Trophoblast cell (in vitro differentiated cells and primary cell): ENCODE data around the gene UPF3A.

Source experiments
- DNase-seq, 2 donors: peaks; one replicate each; pipeline ENCODE4 v3.0.0-alpha.2; 2016
- H2AFZ ChIP-seq: 2 replicates; pipeline ENCODE4 v1.6.1; 2013; ENCODE audit warnings: low read length, moderate library complexity, mild to moderate bottlenecking; ENCODE audit not compliant: insufficient read depth, poor library complexity
- H2AK5ac ChIP-seq: 2 replicates; pipeline ENCODE4 v1.6.1; 2013; ENCODE audit warnings: mild to moderate bottlenecking, low read length
- H2BK120ac ChIP-seq: 2 replicates; pipeline ENCODE4 v1.6.1; 2013; ENCODE audit warnings: low read length, mild to moderate bottlenecking, moderate library complexity; ENCODE audit not compliant: insufficient read depth, poor library complexity
- H2BK12ac ChIP-seq: 2 replicates; pipeline ENCODE4 v1.6.1; 2013; ENCODE audit warnings: mild to moderate bottlenecking, low read length, moderate library complexity
- H2BK5ac ChIP-seq: 2 replicates; pipeline ENCODE4 v1.6.1; 2013; ENCODE audit warnings: low read length, low read depth, moderate library complexity, mild to moderate bottlenecking; ENCODE audit not compliant: poor library complexity
- H3K14ac ChIP-seq: 2 replicates; pipeline ENCODE4 v1.6.1; 2013; ENCODE audit warnings: mild to moderate bottlenecking, low read length
- H3K18ac ChIP-seq: 2 replicates; pipeline ENCODE4 v1.6.1; 2013; ENCODE audit warnings: mild to moderate bottlenecking, low read length
- H3K23ac ChIP-seq: 2 replicates; pipeline ENCODE4 v1.6.1; 2013; ENCODE audit warnings: low read length
- H3K27ac ChIP-seq: 2 replicates; pipeline ENCODE4 v1.5.1; 2013; ENCODE audit warnings: low read depth, mild to moderate bottlenecking, inconsistent platforms, low read length, moderate library complexity
- H3K27me3 ChIP-seq: 2 replicates; pipeline ENCODE4 v1.6.1; 2013; ENCODE audit warnings: inconsistent platforms, mild to moderate bottlenecking, low read length, moderate library complexity; ENCODE audit not compliant: insufficient read depth
- H3K36me3 ChIP-seq, 2 experiments: 1 replicate in 1 of 2; 2 replicates in 1 of 2; pipeline ENCODE4 v1.6.1; 2013; ENCODE audit warnings: low read length in 2 of 2, mild to moderate bottlenecking in 2 of 2, moderate library complexity in 1 of 2; ENCODE audit not compliant: insufficient read depth in 2 of 2, control insufficient read depth in 1 of 2
- H3K4ac ChIP-seq: 2 replicates; pipeline ENCODE4 v1.6.1; 2013; ENCODE audit warnings: low read depth, mild to moderate bottlenecking, low read length, moderate library complexity
- H3K4me1 ChIP-seq, 2 experiments: 1 replicate in 1 of 2; 2 replicates in 1 of 2; pipeline ENCODE4 v1.6.1; 2013; ENCODE audit warnings: low read length in 2 of 2, mild to moderate bottlenecking in 2 of 2, moderate library complexity in 1 of 2; ENCODE audit not compliant: insufficient read depth in 2 of 2, control insufficient read depth in 1 of 2
- H3K4me2 ChIP-seq: 2 replicates; pipeline ENCODE4 v1.6.1; 2013; ENCODE audit warnings: inconsistent platforms, mild to moderate bottlenecking, low read length, moderate library complexity
- H3K4me3 ChIP-seq: 2 replicates; pipeline ENCODE4 v1.5.1; 2013; ENCODE audit warnings: mild to moderate bottlenecking, low read depth, low read length, inconsistent platforms
- H3K79me1 ChIP-seq: one replicate; pipeline ENCODE4 v1.6.1; 2013; ENCODE audit warnings: low read length
- H3K79me2 ChIP-seq: 2 replicates; pipeline ENCODE4 v1.6.1; 2013; ENCODE audit warnings: low read length, mild to moderate bottlenecking; ENCODE audit not compliant: control insufficient read depth, insufficient read depth, poor library complexity
- H3K9ac ChIP-seq: 2 replicates; pipeline ENCODE4 v1.6.1; 2013; ENCODE audit warnings: mild to moderate bottlenecking, low read length
- H3K9me3 ChIP-seq: 2 replicates; pipeline ENCODE4 v1.6.1; 2013; ENCODE audit warnings: low read depth, mild to moderate bottlenecking, control low read depth, inconsistent platforms, low read length; ENCODE audit not compliant: insufficient read depth
- H4K12ac ChIP-seq: 2 replicates; pipeline ENCODE4 v1.6.1; 2013; ENCODE audit warnings: low read depth, mild to moderate bottlenecking, low read length, moderate library complexity
- H4K8ac ChIP-seq: 2 replicates; pipeline ENCODE4 v1.6.1; 2013; ENCODE audit warnings: low read depth, mild to moderate bottlenecking, low read length, moderate library complexity
- H4K91ac ChIP-seq: one replicate; pipeline ENCODE4 v1.6.1; 2013; ENCODE audit warnings: low read depth, mild to moderate bottlenecking, low read length, moderate library complexity
- WGBS: extraction: QIAGEN DNeasy Blood & Tissue Kit; methylation state at CpG from one replicate; pipeline ENCODE4 v1.1.7; 2013; ENCODE audit warnings: missing lambda C conversion rate; ENCODE audit not compliant: insufficient read length, insufficient coverage; ENCODE audit errors: extremely low coverage; 5-methylcytosine and 5-hydroxymethylcytosine counted together

UPF3A gene

GRCh38 chr13:114259374-114259773, 22.0 kb upstream of the UPF3A start:
- Histone ChIP-seq H3K18ac (no peak overlapping the region), H4K8ac (no peak overlapping the region), H3K9me3 (no peaks in the 10 kb centered on the region), H3K27ac (no peak overlapping the region), H3K4me1 (no peaks in the 10 kb centered on the region), H2BK12ac (no peak overlapping the region), H3K4ac (no peak overlapping the region), H2BK120ac (no peak overlapping the region), H3K23ac (no peak overlapping the region), H2AK5ac (no peak overlapping the region), H3K9ac (no peak overlapping the region), H2BK5ac (no peak overlapping the region), H3K4me2 (no peak overlapping the region), H2AFZ (no peak overlapping the region), H4K91ac (no peak overlapping the region), H3K27me3 (no peaks in the 10 kb centered on the region), H3K36me3 (peaks cover 29 to 45% of the 10 kb centered on the region in 2 experiments), H3K79me2 (no peaks in the 10 kb centered on the region), H4K12ac (no peak overlapping the region), H3K4me3 (no peak overlapping the region), H3K14ac (no peak overlapping the region), H3K79me1 (no peaks in the 10 kb centered on the region)
- no CpG with 5 or more reads among the region's 7 CpGs for WGBS
- no peak for DNase-seq

- H3K4me1 ChIP-seq: no peaks in the 10 kb centered on the region
- H3K27ac ChIP-seq: no peak overlapping the region
- H2BK120ac ChIP-seq: no peak overlapping the region
- no peak overlapping the region for H2BK5ac ChIP-seq
- H4K8ac ChIP-seq: no peak overlapping the region
- no peak overlapping the region for H2BK12ac ChIP-seq
- H3K9ac ChIP-seq: no peak overlapping the region
- H2AFZ ChIP-seq: no peak overlapping the region
- no peaks in the 10 kb centered on the region for H3K79me1 ChIP-seq
- no peak overlapping the region for H3K4me2 ChIP-seq
- no peaks in the 10 kb centered on the region for H3K9me3 ChIP-seq
- no peak for DNase-seq
- no peak overlapping the region for H4K91ac ChIP-seq
- H3K18ac ChIP-seq: no peak overlapping the region
- no peak overlapping the region for H3K14ac ChIP-seq
- H2AK5ac ChIP-seq: no peak overlapping the region
- peaks cover 32 to 48% of the 10 kb centered on the region in 2 experiments for H3K36me3 ChIP-seq
- H3K23ac ChIP-seq: no peak overlapping the region
- no peak overlapping the region for H4K12ac ChIP-seq
- no peaks in the 10 kb centered on the region for H3K27me3 ChIP-seq
- H3K4me3 ChIP-seq: no peak overlapping the region
- WGBS: no CpG with 5 or more reads among the region's 4 CpGs
- H3K79me2 ChIP-seq: no peaks in the 10 kb centered on the region
- H3K4ac ChIP-seq: no peak overlapping the region
Measured at GRCh38 chr13:114259974-114260373, 21.4 kb upstream of the UPF3A start.

- H3K36me3 ChIP-seq: peaks cover 33 to 50% of the 10 kb centered on the region in 2 experiments
- no peak overlapping the region for H2BK12ac ChIP-seq
- H3K4me2 ChIP-seq: no peak overlapping the region
- WGBS: no CpG with 5 or more reads among the region's 3 CpGs
- H4K8ac ChIP-seq: no peak overlapping the region
- H3K9me3 ChIP-seq: no peaks in the 10 kb centered on the region
- no peak overlapping the region for H3K4ac ChIP-seq
- H3K14ac ChIP-seq: no peak overlapping the region
- no peak overlapping the region for H3K9ac ChIP-seq
- no peak overlapping the region for H4K91ac ChIP-seq
- no peak overlapping the region for H3K4me3 ChIP-seq
- H2BK5ac ChIP-seq: no peak overlapping the region
- no peak overlapping the region for H2BK120ac ChIP-seq
- no peak overlapping the region for H3K27ac ChIP-seq
- no peaks in the 10 kb centered on the region for H3K27me3 ChIP-seq
- H3K18ac ChIP-seq: no peak overlapping the region
- H2AFZ ChIP-seq: no peak overlapping the region
- DNase-seq: no peak
- no peak overlapping the region for H2AK5ac ChIP-seq
- H4K12ac ChIP-seq: no peak overlapping the region
- H3K79me1 ChIP-seq: no peaks in the 10 kb centered on the region
- H3K79me2 ChIP-seq: no peaks in the 10 kb centered on the region
- H3K4me1 ChIP-seq: no peaks in the 10 kb centered on the region
- no peak overlapping the region for H3K23ac ChIP-seq
Measured at GRCh38 chr13:114260814-114261213, 20.6 kb upstream of the UPF3A start.

GRCh38 chr13:114261328-114261965, 20.0 kb upstream of the UPF3A start:
- Histone ChIP-seq H4K8ac (no peak overlapping the region), H3K79me1 (no peaks in the 10 kb centered on the region), H3K4me1 (no peaks in the 10 kb centered on the region), H3K27ac (no peak overlapping the region), H3K4ac (no peak overlapping the region), H3K9me3 (no peaks in the 10 kb centered on the region), H2BK5ac (no peak overlapping the region), H3K23ac (no peak overlapping the region), H3K18ac (no peak overlapping the region), H3K4me3 (no peak overlapping the region), H2AK5ac (no peak overlapping the region), H4K12ac (no peak overlapping the region), H3K79me2 (no peaks in the 10 kb centered on the region), H2BK12ac (no peak overlapping the region), H3K9ac (no peak overlapping the region), H3K4me2 (no peak overlapping the region), H3K14ac (no peak overlapping the region), H2AFZ (no peak overlapping the region), H4K91ac (no peak overlapping the region), H3K27me3 (no peaks in the 10 kb centered on the region), H2BK120ac (no peak overlapping the region), H3K36me3 (peaks cover 39 to 56% of the 10 kb centered on the region in 2 experiments)
- no peak for DNase-seq
- WGBS: no CpG with 5 or more reads among the region's 3 CpGs
